ENCODE results near the gene FUT4.

FUT4 gene

DNA sequence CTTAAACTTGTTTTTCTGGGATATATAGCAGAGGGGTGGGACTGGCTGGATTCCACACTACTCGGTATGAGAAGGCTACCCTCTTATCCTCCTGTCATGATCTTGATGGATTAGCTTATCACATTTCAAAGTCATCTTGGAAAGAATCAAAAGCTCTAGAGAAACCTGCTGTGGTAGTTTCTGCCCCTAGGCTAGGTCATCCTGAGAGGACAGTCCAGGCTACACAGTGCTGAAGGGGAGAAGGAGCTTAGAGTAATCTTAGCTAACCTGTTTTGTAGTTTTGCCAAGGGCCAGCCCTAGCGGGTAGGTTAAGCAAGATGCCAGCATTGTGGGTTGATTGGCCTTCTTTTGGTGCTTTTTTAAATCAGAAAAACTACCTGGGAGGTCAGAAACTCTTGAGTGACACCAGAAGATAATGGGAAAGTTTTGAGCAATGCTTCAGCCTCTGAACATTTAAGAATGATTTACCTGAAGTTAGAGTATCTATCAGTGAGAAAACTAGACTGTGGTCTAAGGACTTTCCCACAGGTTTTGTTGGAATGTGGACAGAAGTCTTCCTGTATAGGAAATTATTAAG, 44.7 kb downstream of the FUT4 start:
- no peak for TF ChIP-seq CTCF (IDR thresholded peaks at IDR 0.05; ENCODE audit: poor library complexity, severe bottlenecking)
- Histone ChIP-seq H3K9me3 (ENCODE audit: severe bottlenecking) (no peaks in the 10 kb centered on the region), H3K36me3 (ENCODE audit: low read depth) (no peaks in the 10 kb centered on the region), H3K27me3 (ENCODE audit: insufficient read depth, poor library complexity, severe bottlenecking) (peaks cover 4% of the 10 kb centered on the region), H3K4me3 (ENCODE audit: severe bottlenecking) (no peak overlapping the region), H3K4me1 (ENCODE audit: insufficient read depth, poor library complexity, severe bottlenecking) (no peaks in the 10 kb centered on the region), H3K27ac (ENCODE audit: poor library complexity, severe bottlenecking) (no peak overlapping the region)
- peak; percentile 29; the same call in 1 of the 3 replicates for ATAC-seq (ENCODE audit: low read depth)
- no peak for DNase-seq (ENCODE audit: low spot score)

- Histone ChIP-seq H3K27me3 (ENCODE audit: insufficient read depth, poor library complexity, severe bottlenecking) (peaks cover 4% of the 10 kb centered on the region), H3K4me3 (ENCODE audit: severe bottlenecking) (no peak overlapping the region), H3K4me1 (ENCODE audit: insufficient read depth, poor library complexity, severe bottlenecking) (no peaks in the 10 kb centered on the region), H3K36me3 (ENCODE audit: low read depth) (no peaks in the 10 kb centered on the region), H3K9me3 (ENCODE audit: severe bottlenecking) (no peaks in the 10 kb centered on the region), H3K27ac (ENCODE audit: poor library complexity, severe bottlenecking) (no peak overlapping the region)
- no peak for TF ChIP-seq CTCF (IDR thresholded peaks at IDR 0.05; ENCODE audit: poor library complexity, severe bottlenecking)
- ATAC-seq (ENCODE audit: low read depth) (no peak), DNase-seq (ENCODE audit: low spot score) (no peak)
Observed at GRCh38 chr11:94590352-94591041, 46.8 kb downstream of the FUT4 start.

DNA sequence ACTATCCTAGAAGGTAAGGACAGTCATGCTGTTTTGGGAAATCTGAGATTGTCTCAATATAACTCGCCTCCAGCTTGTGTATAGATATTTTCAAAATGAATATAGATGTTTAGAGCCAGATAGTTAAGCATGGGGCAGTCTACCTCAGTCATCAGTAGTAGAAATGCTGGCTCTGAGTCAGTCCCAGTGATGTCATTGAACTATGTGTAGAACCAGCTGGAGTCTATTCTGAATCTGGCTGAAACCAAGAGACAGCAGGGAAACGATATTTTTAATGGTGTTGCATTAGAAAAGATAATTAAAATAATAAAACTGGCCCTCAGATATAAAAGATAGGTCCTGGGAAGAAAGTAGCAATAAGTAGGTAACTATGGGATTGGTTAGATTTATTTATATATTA, 49.3 kb downstream of the FUT4 start:
- ATAC-seq (ENCODE audit: low read depth), result peak; percentile 46; the same call in 1 of the 3 replicates

DNA sequence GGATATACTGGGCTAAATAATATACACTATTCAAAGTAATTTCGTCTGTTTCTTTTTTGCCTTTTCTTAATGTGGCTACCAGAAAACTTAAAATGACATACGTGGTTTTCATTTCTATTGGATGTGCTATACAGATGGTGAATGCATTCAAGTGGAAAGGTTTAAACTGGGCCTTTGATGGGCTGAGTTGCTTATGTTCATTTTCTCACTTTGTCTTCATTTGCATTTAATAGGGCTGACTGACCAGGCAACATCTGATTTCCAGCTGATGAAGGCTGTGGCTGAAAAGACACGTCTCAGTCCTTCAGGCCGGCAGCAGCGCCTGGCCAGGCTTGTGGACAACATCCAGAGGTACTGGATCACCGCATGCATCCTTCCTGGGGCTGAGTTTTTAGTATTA, 51.4 kb downstream of the FUT4 start:
- ATAC-seq (ENCODE audit: low read depth) (no peak), DNase-seq (ENCODE audit: low spot score) (no peak)
- H3K4me3 ChIP-seq (ENCODE audit: severe bottlenecking), result no peak overlapping the region
- no peak overlapping the region for H3K27ac ChIP-seq (ENCODE audit: poor library complexity, severe bottlenecking)
- H3K4me1 ChIP-seq (ENCODE audit: insufficient read depth, poor library complexity, severe bottlenecking), result no peaks in the 10 kb centered on the region
- H3K27me3 ChIP-seq (ENCODE audit: insufficient read depth, poor library complexity, severe bottlenecking), result peaks cover 4% of the 10 kb centered on the region
- no peaks in the 10 kb centered on the region for H3K36me3 ChIP-seq (ENCODE audit: low read depth)
- H3K9me3 ChIP-seq (ENCODE audit: severe bottlenecking), result no peaks in the 10 kb centered on the region
- TF ChIP-seq CTCF (IDR thresholded peaks at IDR 0.05; ENCODE audit: poor library complexity, severe bottlenecking), result no peak

More for the DNA sequence above, 49.3 kb downstream of the FUT4 start:
- Histone ChIP-seq H3K36me3 (ENCODE audit: low read depth) (no peaks in the 10 kb centered on the region), H3K27me3 (ENCODE audit: insufficient read depth, poor library complexity, severe bottlenecking) (peaks cover 4% of the 10 kb centered on the region), H3K27ac (ENCODE audit: poor library complexity, severe bottlenecking) (no peak overlapping the region), H3K4me3 (ENCODE audit: severe bottlenecking) (no peak overlapping the region), H3K4me1 (ENCODE audit: insufficient read depth, poor library complexity, severe bottlenecking) (no peaks in the 10 kb centered on the region), H3K9me3 (ENCODE audit: severe bottlenecking) (no peaks in the 10 kb centered on the region)
- no peak for TF ChIP-seq CTCF (IDR thresholded peaks at IDR 0.05; ENCODE audit: poor library complexity, severe bottlenecking)
- DNase-seq (ENCODE audit: low spot score), result no peak

DNA sequence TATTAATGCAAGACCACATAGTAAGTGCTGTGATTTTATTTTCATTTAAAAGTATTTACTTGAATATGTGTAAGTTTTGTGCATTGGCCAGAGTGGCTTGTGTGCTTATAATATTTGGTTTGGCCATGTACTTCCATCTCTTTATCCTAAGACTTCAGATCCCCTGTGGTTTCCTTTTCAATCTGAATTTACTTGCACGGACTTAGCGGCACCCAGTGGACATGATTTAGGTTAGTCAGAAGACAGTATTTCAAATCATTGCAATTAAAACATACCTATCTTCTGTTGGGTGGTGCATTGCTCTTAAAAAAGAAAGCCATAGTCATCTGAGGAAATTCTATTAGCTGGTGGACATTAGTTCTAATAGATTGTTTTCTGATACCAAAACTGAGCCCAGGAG, 54.2 kb downstream of the FUT4 start:
- Histone ChIP-seq H3K36me3 (ENCODE audit: low read depth) (no peaks in the 10 kb centered on the region), H3K4me3 (ENCODE audit: severe bottlenecking) (no peak overlapping the region), H3K4me1 (ENCODE audit: insufficient read depth, poor library complexity, severe bottlenecking) (peaks cover 7% of the 10 kb centered on the region), H3K27ac (ENCODE audit: poor library complexity, severe bottlenecking) (no peak overlapping the region), H3K27me3 (ENCODE audit: insufficient read depth, poor library complexity, severe bottlenecking) (peaks cover 4% of the 10 kb centered on the region), H3K9me3 (ENCODE audit: severe bottlenecking) (no peaks in the 10 kb centered on the region)
- ATAC-seq (ENCODE audit: low read depth) (no peak), DNase-seq (ENCODE audit: low spot score) (no peak)
- peak; percentile 16 for TF ChIP-seq CTCF (IDR thresholded peaks at IDR 0.05; ENCODE audit: poor library complexity, severe bottlenecking)

All from RWPE2 (cell line).